Head of caudate nucleus (tissue), 42 donors: ENCODE measurements around the gene MT1M.
"Not testable (repeated sequence)": the region's sequence is repeated elsewhere in the genome, so short reads cannot be mapped to it uniquely, and the experiment has no call there.

Experiments used
- DNase-seq, 42 donors: peaks; one replicate each; pipeline versions ENCODE4 v3.0.0 to v3.0.0-alpha.2; 2020 to 2021; ENCODE audit warnings: mixed read lengths in 7 of 42
- intact Hi-C: fragments of 100-400 bp; cut with DNase I; formaldehyde crosslinking; loops from one replicate; pipeline ENCODE4 v1.15.0; 2022

MT1M gene

GRCh38 chr16:56632156-56632847, at the start of gene MT1M:
TSS of gene MT1M (plus strand) at chr16:56632659. CDS start at chr16:56632732, 73 bp downstream.
- intact Hi-C loops, result no loop called here
- DNase-seq, result peak in 41 of 42 donors; percentile 27 to 82 (median 61)

GRCh38 chr16:56582911-56583310, 49.5 kb upstream of the MT1M start:
- intact Hi-C loops, DNase-seq: not testable (repeated sequence)

DNA sequence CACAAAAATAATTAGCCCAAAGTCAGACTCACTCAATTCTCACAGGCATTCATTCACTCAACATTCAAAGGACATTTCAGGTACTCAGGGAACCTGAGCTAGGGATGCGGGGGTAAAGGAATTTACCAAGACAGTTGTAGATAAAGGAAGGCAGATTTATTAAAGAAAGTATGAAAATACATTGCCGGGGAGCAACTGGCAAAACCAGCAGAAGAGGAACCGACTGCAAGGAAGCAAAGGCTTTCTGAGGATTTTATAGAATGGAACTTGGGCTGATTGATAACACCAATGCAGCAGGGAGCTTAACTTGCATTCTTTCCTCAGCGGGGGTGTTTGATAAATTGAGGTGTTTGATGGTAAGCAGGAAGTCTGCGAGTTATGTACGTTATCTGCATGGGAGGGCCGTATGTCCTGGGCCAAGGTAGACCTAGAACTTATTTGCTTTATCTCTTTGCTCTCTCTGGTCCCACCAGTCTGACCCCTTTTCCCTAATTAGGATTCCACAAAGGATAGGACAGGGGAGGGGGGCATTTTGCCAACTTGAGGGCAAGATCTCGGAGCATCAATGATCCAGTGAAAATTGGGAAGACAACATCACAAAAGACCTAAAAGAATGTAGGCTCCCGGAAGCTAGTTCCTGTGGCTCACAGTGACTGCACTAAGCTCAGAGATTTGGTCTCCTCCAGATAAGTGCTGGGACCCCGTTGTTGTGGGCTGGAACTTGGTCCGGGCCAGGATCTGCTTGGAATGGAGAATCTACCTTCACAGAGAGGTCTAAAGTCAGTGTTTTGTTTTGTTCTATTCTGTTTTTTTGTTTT, 48.9 kb upstream of the MT1M start:
- intact Hi-C loops, result no loop called here
- peak in 1 of 42 donors; percentile 18 for DNase-seq

- intact Hi-C loops, result no loop called here
- DNase-seq, result peak in 1 of 42 donors; percentile 4
These were observed 48.2 kb upstream of the MT1M start for GRCh38 chr16:56584276-56584675.

- DNase-seq, result peak in 1 of 42 donors; percentile 43
- intact Hi-C loops, result loop anchor here (5.0 kb wide), 1 partner anchor 76 kb away; no protein-coding TSS in a partner anchor
These were observed 43.7 kb upstream of the MT1M start for GRCh38 chr16:56588781-56589140.

GRCh38 chr16:56589141-56590039, 43.1 kb upstream of the MT1M start, which contains the start of gene MT3:
TSS of gene MT3 (plus strand) at chr16:56589528. CDS start at chr16:56589591, 63 bp downstream.
- DNase-seq, result peak; percentile 66 to 95 (median 88)
- intact Hi-C loops, result loop anchor here (5.0 kb wide), 2 partner anchors 67 to 77 kb away; partner anchors contain the start of gene BBS2

DNA sequence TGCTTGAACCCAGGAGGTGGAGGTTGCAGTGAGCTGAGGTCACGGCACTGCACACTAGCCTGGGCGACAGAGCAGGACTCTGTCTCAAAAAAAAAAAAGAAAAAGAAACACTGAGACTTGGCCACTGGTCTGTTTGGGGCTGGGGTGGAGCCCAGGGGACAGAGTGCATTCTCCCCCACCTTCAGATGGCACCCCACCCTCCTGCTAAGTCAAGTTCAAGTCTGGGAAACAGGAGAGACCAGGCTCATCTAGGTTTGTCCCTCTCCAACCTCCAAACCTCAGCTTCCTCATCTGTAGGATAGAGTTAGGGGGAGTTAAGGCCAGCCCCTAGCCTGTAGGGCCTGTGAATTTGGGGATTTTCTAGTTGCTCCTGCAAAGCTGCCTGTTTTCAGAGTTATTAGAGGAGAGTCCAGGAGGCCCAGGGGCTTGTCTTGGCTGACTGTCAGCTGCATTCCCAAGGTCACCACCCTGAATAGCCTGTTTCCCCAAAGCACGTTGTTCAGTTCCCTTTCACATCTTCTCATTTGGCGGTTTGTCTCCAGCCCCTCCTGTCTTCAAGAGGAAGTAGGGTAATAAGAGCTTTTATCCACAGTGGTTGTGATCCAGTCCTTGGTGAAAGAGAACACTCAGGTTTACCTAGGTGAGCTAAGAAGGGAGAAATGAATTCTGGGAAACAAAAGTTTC, 40.9 kb upstream of the MT1M start:
- intact Hi-C loops, result loop anchor here (5.0 kb wide), 1 partner anchor 69 kb away; the partner anchor contains the start of gene BBS2
- peak in 2 of 42 donors; percentile 35 to 55 for DNase-seq

- intact Hi-C loops, result loop anchor here (5.0 kb wide), 1 partner anchor 71 kb away; the partner anchor contains the start of gene BBS2
These were observed 38.7 kb upstream of the MT1M start for GRCh38 chr16:56593573-56594291.

DNA sequence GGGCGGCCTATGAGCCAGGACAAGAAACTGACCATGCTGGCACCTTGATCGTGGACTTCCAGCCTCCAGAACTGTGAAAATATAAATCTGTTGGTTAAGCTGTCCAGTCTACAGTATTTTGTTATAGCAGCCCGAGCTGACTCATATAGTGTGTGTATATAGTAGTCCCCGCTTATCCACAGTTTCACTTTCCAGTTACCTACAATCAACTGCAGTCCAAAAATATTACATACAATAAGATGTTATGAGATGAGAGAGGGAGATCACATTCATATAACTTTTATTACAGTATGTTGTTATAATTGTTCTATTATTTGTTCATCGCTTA, 38.2 kb upstream of the MT1M start:
- peak in 1 of 42 donors; percentile 1 for DNase-seq
- intact Hi-C loops, result loop anchor here (5.0 kb wide), 1 partner anchor 72 kb away; the partner anchor contains the start of gene BBS2

More at GRCh38 chr16:56593573-56594291, 38.7 kb upstream of the MT1M start:
- DNase-seq, result no peak

DNA sequence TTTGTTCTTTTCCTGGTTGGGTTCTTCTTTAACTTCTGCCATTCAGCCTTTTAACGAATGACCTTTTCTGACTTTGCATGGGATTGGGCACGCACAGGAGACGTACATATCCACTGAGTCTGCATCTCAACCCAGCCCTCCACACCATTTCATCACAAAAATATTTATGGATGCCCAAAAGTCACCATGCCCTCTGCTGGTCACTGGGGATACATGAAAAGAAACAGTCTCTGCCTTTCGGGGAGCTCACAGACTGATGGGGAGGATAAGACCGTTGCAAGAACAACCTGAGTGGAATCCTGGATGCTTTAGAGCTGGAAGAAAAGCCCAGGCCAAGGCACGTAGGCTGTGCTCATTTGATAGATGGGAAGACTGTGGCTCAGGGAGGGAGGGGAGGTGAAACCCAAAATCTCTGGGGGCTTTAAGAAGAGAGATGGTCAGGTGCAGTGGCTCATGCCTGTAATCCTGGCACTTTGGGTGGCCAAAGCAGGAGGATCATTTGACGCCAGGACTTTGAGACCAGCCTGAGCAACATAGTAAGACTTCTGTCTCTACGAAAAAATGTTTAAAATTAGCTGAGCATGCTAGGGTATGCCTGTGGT, 32.0 kb upstream of the MT1M start:
- DNase-seq, result peak in 33 of 42 donors; percentile 48 to 89 (median 70)

DNA sequence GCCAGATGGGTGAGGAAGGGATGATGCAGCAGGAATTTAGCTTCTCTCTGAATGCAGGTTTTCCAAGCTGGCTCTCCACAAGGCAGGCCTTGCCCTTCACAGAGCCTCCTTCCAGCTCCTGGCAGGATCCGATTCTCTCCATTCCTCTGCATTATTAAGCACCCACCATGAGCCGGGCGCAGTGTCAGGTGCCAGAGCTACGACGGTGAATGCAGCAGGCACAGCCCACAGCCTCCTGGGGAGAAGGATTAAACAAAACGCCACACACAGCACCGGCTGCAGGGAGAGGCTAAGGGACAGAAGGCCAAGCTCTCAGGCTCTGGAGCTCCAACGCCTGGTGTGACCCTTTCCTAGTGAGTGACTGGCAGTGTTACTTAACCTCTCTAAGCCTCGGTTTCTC, 31.1 kb upstream of the MT1M start:
- DNase-seq, result peak in 2 of 42 donors; percentile 10 to 16
- intact Hi-C loops, result loop anchor here (5.0 kb wide), 2 partner anchors 84 to 101 kb away; no protein-coding TSS in a partner anchor

More for the DNA sequence above, 32.0 kb upstream of the MT1M start:
- intact Hi-C loops, result loop anchor here (5.0 kb wide), 2 partner anchors 83 to 102 kb away; no protein-coding TSS in a partner anchor

DNA sequence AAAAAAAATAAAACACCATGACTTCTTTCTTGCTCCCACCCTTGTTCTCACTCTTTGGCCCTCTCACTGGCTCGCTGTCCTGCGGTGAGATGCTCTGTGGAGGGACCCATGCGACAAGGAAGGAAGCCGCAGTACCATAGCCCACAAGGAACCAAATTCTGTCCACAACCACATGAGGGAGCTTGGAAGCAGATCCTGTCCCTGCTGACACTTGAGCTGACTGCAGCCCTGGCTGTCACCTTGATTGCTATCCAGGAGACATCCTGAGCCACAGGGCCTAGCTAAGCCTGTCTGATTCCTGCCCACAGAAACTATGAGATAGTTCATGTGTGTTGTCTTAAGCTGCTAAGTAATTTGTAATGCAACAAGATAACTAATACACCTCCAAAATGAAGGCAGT, 28.9 kb upstream of the MT1M start:
- intact Hi-C loops, result loop anchor here (5.0 kb wide), 2 partner anchors 86 to 99 kb away; no protein-coding TSS in a partner anchor
- DNase-seq, result peak in 31 of 42 donors; percentile 47 to 84 (median 66)

DNA sequence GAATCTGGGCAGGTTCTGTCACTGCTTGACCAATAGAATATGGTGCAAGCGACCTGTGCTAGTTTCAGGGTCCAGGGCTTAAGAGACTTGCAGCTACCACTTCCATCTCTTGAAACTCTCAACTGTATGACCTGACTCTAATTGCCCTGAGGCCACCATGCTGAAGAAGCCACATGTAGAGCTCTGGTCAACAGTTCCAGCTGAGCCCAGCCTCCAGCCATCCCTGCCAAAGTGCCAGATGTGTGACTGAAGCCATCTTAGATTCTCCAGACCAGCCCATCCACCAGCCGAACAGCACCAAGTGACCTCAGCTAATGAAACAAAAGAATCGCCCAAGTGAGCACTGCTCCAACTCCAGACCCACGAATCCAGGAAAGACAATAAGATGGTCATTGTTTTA, 27.5 kb upstream of the MT1M start:
- no peak for DNase-seq
- intact Hi-C loops, result loop anchor here (5.0 kb wide), 2 partner anchors 88 to 97 kb away; no protein-coding TSS in a partner anchor

- no peak for DNase-seq
- intact Hi-C loops, result no loop called here
These were observed 27.0 kb upstream of the MT1M start for GRCh38 chr16:56605475-56605874.

GRCh38 chr16:56606071-56606475, 26.4 kb upstream of the MT1M start:
- peak in 6 of 42 donors; percentile 32 to 68 (median 38) for DNase-seq
- intact Hi-C loops, result no loop called here

DNA sequence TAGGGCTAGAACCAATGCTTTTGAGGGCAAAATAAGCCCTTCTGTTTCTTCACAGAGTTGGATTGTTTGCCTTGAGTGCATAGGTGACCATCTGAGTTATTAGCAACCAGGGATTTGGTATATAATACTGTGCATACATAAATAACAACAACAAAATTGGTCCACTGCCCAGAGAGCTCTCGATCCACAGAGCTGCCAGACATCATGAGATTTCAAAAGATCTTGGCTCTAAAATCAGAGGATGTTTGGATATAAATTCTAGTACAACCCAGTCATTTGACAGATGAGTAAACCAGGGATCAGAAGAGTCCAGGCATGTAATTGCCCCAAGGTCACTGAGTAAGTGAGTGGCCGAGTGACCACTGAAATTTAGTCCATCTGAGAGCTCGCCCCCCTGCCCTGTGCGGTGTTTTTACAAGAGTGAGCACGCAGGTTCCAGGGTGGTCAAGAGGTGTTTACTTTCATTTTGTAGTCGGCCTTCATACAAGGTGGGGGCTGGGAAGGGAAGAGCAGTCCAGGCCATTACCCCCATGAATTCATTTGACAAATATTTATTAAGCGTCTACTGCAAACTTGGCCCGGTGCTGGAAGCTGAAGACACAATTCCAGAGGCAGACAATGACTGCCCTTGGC, 25.9 kb upstream of the MT1M start:
- DNase-seq, result no peak
- intact Hi-C loops, result no loop called here
